ENCODE results near the gene HMGB1.
A peak's percentile ranks its signal among the peaks of the same experiment; 100 is the strongest.
"Not testable (repeated sequence)": the region's sequence is repeated elsewhere in the genome, so short reads cannot be mapped to it uniquely, and the experiment has no call there.

Gene HMGB1

DNA sequence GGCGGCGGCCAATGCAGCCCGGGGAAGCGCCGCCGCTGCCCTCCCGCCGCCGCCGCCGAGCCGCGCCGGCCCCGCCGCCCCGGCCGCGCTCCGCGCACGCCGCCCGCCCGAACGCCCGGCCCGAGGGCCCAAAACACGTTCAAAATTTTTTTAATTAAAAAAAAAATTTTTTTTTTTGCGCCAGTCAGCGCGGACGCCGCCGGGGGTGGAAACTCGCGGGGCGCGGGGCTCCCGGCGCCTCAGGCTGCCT lies 468 bp downstream of the HMGB1 start:
- DNase-seq, result no peak

DNA sequence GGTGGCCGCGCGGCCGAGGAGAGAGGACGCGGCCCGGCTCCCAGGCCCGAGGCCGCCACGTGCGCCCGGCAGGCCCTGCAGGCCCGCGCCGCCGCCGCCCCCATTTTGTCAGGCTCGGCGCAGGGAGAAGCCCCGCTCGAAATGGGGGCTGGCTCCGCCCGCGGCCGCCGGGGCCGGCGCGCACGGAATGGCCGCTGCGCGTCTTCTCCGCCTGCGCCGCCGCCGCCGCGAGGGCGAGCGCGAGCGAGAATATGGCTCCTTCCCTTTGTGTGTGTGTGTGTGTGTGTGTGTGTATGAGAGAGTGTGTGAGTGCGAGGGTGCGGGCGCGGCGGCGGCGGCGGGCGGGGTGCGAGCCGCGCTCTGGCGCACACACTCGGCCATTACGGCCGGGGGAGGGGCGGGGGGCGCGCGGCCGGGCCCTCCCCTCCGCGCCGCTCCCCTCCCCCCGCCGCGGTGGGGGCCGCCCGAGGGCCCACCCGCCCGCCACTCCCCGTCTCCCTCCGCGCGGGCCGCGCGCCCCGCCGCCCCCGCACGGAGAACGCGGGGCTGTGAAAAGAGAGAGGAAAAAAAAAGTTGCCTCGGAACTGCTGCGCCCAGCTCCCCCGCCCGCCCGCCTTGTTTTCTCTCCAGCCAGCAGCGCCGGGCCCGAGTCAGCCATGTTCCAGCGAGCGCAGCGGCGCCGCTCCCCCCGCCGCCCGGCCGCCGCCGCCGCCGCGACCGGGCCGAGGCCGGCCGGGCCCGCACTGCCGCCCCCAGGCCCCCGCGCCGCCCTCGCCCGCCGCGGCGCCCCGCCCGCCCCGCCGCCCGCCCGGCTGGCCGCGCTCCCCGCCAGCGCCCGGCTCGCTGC lies 1.0 kb downstream of the HMGB1 start:
- peak; percentile 76 for DNase-seq

DNA sequence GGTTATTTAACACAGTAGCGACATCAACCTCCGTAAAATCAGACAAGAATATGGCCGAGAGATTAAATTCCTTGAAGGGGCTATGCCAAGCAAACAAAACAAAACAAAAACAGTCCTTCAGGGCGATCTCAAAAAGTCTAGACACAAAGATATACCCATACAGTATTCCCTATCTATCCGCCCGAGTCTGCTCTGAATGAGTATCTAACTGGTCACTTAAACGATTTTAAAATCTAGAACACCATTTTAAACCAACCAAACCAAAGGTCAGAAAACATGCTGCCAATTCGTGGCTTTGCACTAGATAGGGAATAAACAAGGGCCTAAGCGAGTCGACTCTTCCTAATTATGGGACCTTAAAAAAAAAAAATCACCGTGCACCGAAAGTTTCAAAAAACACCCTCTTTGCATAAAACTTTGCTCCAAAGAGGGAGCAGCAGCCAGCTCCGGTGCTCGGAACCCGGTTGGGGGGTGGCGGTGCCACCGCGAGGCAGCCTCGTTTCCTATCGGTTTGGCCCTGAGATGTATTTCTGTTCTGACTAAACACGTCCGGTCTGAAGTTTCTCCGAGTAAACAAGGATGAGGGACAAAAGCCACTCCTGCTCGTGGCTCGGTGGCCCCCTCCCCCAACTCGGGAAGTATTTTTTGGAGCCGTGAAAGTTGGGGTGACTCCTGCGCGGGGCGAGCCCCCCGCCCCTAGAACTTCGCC lies 1.8 kb downstream of the HMGB1 start:
- peak; percentile 73 for DNase-seq

DNA sequence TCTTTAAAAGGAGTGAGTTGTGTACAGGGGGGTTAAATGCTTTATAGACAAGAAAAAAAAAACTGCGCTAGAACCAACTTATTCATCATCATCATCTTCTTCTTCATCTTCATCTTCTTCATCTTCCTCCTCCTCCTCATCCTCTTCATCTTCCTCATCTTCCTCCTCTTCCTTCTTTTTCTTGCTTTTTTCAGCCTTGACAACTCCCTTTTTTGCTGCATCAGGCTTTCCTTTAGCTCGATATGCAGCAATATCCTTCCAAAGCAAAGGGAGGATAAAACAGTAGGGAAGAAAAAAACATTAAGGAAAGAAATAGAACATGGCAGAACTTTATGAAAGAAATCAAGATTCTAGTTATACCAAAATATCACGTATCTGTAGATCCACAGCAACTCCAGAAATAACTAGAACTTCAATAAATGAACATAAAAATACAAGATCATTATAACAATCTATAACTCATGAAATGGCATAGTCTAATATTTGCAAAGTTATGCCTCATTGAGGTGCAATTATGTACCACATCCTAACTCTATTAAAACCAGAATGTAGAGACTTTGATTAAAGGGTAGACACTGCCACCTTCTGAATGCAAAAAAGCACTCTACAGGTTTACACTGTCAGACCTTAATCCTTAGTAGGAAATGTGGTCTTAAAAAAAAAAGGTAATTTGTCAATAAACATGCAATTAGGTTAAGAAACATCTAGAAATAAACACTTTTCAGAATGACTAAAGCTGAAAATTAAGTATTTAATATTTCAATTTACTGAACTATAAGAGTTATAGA lies 4.3 kb downstream of the HMGB1 start:
- DNase-seq, result peak; percentile 51

DNA sequence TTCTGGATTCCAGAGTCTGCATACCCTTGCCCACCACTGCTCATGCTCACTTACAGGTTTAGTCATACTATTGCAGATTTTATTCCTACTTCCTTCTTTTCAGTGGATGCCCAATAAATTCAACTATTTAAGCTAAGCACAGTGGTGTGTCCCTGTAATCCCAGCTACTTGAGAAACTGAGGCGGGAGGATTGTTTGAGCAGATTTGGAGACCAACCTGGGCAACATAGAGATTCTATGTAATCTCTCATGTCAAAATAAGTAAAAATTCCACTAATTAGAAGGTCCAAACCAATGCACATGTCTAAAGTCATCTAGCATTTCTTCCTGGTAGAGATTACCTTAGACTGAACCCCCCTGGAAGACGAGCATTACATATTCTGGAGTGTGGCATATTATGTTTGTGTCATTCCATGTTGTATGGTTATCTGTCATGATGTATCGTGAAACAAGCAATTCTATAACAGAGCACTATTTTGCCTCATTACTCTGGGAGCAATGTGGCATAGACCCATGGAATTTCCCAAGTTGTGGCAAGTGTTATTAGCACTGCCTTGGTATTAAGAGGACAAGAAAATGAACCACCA lies 8.3 kb downstream of the HMGB1 start:
- DNase-seq, result no peak

DNA sequence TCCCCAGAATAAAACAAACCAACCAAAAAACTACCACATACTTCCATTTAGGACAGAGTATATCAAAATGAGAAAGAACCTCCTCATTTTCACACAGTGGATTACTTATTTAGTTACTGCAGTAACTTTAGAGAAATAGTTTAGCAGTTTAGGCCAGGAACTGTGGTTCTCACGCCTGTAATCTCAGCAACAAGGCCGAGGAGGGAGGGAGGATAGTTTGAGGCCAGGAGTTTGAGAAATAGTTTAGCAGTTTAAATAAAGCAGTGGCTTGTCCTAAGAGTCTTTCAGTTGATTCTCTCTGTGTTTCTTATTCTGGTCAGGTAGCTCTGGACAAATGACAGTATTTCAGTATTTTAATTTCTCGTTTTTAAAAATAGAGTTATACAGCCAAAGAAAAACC lies 9.4 kb downstream of the HMGB1 start:
- no peak for DNase-seq

DNA sequence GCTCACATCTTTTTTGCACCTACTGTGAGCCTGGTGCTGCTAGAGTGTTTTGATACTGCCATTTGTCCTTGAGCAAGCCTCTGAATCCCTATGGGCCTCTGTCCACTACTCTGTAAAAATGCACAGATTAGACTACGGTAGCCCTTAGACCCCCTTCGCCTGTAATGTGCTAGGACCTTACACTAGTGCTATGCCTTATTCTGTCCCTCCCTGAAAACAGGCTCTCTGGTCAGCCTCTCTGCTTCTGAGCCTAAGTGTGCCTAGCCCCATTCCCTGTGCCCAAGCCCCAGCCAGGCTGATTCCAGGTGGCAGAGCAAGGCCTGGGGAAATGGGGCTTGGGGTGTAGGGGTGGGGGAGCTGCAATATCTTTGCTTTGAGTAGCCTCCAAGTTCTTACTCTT lies 10.7 kb downstream of the HMGB1 start:
- DNase-seq, result no peak

DNA sequence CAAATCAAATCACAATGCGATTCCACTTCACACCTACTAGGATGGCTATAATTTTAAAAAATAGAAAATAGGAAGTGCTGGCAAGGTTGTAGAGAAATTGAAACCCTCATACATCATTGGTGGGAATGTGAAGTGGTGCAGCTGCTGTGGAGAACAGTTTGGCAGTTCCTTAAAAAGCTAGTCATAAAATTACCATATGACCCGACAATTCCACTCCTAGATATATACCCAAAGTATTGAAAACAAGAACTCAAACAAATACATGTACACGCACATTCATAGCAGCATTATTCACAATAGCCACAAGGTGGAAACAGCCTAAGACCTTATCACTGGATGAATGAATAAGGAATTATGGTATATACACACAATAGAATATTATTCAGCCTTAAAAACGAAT lies 12.0 kb downstream of the HMGB1 start:
- DNase-seq, result no peak

DNA sequence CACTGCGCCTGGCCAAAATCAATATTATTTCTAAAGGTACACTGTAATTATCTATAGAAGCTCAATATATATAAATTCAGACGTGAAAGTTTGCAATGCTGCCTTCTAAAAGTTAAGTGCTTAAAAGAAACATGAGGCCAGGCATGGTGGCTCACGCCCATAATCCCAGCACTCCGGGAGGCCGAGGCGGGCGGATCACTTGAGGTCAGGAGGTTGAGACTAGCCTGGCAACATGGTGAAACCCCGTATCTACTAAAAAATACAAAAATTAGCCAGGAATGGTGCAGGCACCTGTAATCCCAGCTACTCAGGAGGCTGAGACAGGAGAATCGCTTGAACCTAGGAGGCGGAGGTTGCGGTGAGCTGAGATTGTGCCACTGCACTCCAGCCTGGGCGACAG lies 14.3 kb downstream of the HMGB1 start:
- not testable (repeated sequence) for DNase-seq

DNA sequence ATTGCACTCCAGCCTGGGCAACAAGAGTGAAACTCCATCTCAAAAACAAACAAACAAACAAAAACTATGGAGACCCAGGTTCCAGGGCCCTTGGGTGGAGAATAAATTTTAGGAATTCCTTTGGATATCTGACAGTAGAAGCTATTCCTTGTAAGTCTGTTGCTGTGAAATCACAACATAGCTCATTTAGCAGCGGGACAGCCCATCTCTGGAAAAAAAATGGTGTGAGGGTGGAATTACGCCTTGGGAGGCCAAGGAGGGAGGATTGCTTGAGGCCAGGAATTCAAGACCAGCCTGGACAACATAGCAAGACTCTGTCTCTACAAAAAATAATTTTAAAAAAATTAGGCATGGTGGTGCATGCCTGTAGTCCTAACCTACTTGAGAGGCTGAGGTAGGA lies 15.7 kb downstream of the HMGB1 start:
- DNase-seq, result no peak

DNA sequence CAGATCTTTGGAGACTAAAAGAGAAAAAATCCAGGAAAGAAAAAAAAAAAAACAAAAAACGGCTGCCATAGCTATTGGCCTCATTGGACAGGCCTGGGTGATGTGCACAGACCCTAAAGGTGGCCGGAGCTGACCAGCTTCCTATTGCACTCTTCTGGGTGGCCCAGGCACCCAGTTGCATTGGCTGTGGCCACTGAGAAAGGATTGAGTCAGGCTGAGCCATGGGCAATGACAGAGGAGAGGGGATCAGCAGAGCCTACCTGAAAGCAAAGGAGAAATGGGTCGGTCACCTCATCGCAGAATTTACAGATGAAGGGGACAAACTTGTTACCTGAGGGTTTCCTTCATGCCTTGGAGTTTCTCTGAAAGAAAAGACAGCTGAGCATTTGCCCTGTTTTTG lies 17.3 kb downstream of the HMGB1 start:
- DNase-seq, result no peak

DNA sequence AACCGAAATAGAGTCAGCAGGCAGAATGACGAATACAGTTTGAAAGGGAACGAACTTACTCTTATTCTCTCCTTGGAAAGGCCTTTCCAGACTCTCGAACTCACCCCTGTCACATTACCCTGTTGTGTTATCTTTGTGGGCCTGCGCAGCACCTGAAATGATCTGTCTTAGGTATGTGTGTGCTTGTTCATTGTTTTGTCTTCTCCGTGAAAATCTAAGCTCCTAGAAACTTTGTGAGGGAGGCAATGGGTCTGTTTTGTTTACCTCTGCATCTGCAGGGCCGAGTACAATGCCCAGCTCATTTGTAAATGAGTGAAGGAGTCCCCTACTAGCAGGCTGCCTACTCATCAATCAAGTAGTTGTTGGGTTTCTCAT lies 19.6 kb downstream of the HMGB1 start:
- no peak for DNase-seq

DNA sequence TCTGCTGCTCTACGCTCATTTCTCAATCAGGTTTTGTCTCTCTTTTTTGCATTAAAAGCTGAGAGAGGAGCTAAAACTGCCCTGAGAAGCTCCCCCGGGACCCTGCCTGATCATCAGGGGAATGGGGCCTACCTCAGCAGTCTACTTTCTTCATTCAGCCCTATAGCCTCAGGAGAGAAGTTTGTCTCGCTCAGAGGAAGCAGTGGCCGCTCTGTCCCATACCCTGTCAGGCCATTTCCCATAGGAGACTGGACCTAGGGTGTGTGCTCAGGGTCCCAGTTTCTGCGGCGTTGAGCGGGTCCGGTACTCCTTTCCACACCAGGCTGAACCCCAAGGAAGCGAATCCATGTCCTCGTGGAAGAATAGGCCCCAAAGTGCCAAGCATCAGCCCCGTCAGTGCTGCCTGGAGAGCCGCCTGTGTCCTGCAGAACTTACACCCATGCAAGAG lies 21.8 kb downstream of the HMGB1 start:
- no peak for DNase-seq

DNA sequence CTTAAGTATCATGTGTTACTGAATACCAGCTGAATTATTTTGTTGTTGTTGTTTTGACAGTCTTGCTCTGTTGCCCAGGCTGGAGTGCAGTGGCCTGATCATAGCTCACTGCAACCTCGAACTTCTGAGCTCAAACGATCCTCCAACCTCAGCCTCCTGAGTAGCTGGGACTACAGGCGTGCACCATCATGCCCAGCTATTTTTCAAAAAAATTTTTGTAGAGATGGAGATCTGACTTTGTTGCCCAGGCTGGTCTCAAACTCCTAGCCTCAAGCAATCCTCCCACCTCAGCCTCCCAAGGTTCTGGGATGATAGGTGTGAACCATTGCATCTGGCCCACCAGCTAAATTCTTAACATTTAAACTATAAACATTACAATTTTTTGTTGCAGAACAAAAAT lies 22.2 kb downstream of the HMGB1 start:
- DNase-seq, result not testable (repeated sequence)

DNA sequence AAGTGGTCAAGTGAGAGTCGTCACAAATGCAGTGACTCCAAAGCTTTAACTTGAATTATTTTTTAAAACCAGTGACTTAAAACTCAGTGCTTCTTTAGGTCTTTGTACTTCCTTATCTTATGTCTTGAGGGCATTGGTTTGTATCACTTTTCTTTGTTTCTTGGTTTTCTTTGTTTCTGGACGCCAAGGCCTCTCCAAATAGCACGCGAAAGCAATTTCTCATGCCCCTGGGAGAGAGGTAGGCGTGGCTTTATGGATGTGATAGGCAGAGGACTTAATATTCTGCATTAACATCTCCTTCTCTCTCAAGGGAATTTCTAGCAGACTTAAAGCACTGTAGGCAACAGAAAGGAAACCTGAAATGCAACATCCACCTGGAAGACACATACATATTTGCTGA lies 22.8 kb downstream of the HMGB1 start:
- DNase-seq, result no peak

DNA sequence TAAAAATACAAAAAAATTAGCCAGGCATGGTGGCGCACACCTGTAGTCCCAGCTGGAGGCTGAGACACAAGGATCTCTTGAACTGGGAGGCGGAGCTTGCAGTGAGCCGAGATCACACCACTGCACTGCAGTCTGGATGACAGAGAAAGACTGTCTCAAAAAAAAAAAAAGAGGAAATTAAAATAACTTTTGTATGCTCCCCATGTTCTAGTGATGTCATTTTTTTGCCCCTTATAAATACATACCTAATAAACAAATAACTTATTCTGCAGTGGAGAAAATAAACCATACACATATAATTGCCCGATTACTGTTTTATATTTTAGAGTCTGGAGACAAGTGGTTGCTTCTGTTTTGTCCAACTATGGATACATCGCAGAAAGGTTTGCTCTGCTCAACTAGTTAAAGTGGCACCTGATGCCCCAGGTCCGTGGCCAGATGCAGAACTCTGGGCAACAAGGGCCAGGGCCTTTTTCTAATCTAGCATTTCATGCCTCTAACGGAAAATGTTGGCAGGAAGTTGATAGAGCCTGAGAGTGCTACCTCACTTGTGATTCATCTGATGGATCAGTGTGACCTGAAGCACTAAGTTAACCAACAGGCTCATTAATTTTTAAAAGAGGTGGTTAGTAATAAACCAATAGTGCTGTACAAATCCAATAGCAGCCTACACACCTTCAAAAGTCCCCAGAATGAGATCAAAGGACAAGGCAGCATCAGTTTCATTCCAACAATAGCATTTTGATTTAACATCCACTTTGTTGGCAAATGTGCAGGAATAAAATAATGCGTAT lies 24.6 kb downstream of the HMGB1 start:
- DNase-seq, result no peak

DNA sequence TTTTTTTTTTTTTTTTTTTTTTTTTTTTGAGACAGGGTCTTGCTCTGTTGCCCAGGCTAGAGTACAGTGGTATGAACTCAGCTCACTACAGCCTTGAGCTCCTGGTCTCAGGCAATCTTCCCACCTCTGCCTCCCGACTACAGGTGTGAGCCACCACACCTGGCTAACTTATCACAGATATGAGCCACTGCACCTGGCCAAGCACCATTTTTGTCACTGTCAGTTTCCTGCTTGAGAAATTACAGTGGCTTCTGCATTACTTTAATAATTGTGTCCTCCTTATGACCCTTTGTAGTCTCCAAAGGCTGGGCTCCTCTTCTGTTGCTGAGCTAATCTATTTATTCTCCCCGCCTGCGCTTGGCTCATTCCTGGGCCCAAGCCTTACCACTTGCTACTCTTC lies 27.4 kb downstream of the HMGB1 start:
- DNase-seq, result no peak

DNA sequence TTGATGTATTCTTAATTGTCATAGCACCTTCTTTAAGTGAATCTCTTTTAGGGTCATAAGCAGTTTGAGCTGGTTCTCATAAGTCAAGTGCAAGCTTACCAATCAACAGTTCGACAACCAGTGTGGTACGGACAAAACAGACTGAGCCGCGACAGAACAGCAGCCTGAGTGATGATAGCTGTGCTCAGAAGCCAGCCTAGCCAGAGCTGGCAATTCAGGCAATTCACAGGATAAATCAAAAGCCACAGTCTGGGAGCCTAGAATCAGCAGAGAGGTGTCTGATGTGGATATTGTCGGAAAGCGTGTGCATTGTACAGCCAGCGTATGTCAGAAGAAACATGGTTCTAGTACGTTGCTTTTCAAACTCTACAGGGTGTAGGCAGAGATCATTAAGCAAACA lies 28.6 kb downstream of the HMGB1 start:
- DNase-seq, result no peak

DNA sequence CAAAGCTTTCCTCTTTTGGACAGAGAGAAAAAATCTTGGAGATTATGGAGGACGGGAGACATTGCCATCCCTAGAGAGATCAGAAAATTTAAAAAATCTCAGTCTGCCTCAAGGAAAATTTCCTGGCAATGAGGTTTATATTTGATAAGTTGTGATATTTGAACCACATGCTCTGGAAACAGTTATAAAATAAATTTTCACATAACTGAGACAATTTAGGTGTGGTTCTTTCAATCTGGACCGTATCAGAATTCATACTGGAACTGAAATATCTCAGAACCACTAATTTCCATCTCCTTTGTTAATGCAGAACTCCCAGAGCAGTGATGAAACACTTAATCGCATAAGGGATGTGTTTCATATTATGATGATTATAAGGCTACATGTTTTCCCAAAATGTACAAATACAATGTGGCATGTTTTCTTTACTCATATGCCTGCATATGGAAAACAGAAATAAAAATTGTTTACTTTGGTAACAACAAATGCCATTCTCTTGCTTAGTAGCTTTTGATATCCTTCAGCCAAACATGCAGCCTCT lies 29.8 kb downstream of the HMGB1 start:
- no peak for DNase-seq

DNA sequence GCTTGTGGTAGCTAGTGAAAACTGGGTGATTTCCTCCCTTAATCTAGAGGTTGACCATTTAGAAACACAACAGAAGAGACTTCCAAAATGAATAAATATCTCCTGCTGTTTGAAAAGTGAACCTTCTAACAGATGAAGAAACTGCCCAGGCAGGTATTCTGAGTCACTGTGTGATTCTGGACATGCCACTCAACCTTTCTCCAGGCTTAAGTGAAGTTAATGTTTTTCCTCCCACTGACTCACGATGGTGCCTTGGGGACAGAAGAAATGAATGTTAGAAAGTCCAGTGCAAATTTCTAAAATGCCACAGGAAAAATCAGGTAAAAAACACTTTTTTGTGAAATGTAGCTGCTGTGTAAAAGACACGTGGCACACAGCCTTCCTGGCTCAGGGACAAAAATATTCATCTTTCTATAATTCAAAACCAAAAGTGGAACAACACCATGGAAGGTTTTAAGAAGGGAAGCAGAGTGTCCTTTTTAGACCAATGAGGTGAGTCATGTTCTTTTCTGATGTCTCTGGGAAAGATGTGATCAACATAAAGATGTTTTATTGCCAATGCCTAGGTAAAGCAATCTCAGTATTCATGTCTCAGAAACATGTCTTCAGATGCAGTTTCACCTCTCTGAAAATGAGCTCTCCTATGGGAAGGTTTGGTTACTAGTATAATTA lies 34.3 kb downstream of the HMGB1 start:
- no peak for DNase-seq

All from central memory CD4-positive, alpha-beta T cell (primary cell).